Uterus (tissue), 4 donors: ENCODE measurements around the gene BRINP2. TPM values are rescaled to one million over a fixed set of nuclear protein-coding genes. Genes with fewer than 3 reads are reported as not detected.

Source experiments
- DNase-seq, 2 donors: peaks; one replicate each; pipeline ENCODE4 v3.0.0-alpha.2; 2019 to 2020
- H3K27ac ChIP-seq, 2 donors: fragments of 200-600 bp; sonication (generic); 1 replicate in 1 of 2; 2 replicates in 1 of 2; pipeline ENCODE4 v1.5.1; 2016 to 2018
- H3K27me3 ChIP-seq, 2 donors: fragments of 200-600 bp; sonication (generic); one replicate each; pipeline ENCODE4 v1.5.1; 2018 to 2019; ENCODE audit warnings: control low read depth in 1 of 2
- H3K36me3 ChIP-seq, 2 donors: fragments of 200-600 bp; sonication (generic); one replicate each; pipeline ENCODE4 v1.5.1; 2019; ENCODE audit warnings: control low read depth in 1 of 2
- H3K4me1 ChIP-seq, 2 donors: fragments of 200-600 bp; sonication (generic); one replicate each; pipeline ENCODE4 v1.5.1; 2018 to 2019; ENCODE audit warnings: control low read depth in 1 of 2
- H3K4me3 ChIP-seq, 2 donors: fragments of 200-600 bp; sonication (generic); 1 replicate in 1 of 2; 2 replicates in 1 of 2; pipeline ENCODE4 v1.5.1; 2018 to 2019; ENCODE audit warnings: mild to moderate bottlenecking in 1 of 2
- H3K9me3 ChIP-seq, 2 donors: fragments of 200-600 bp; sonication (generic); one replicate each; pipeline ENCODE4 v1.5.1; 2019; ENCODE audit warnings: control low read depth in 1 of 2
- POLR2A ChIP-seq, 2 donors: fragments of 450-650 bp; IDR thresholded peaks; one replicate each; pipeline ENCODE4 v1.6.1; 2016; ENCODE audit warnings: antibody characterized with exemption in 2 of 2, mild to moderate bottlenecking in 1 of 2, moderate library complexity in 1 of 2
- intact Hi-C: fragments of 100-400 bp; cut with DNase I; formaldehyde crosslinking; loops from one replicate; pipeline ENCODE4 v1.15.1; 2023; ENCODE audit warnings: low total_unique reads
- total RNA-seq, 4 donors: library from RNA; depleted of rRNA in 3 of 4; stranded (reverse); fragments of >200 nt in 3 of 4; gene quantifications; one replicate each; pipeline versions ENCODE4 v1.1.0 to v1.2.4, GENCODE V29; 2014 to 2023
- TF ChIP-seq, protein P1 (sequence below), 4 experiments: fragments of 200-600 bp in 2 of 4; fragments of 450-650 bp in 2 of 4; sonication (generic) in 2 of 4; IDR thresholded peaks; one replicate each; pipeline ENCODE4 v1.5.1; 2016 to 2019; ENCODE audit warnings: antibody characterized with exemption in 4 of 4, mild to moderate bottlenecking in 2 of 4, moderate library complexity in 1 of 4
- donor health status: DM: yes; HTN: yes; CAD: no.

The BRINP2 gene
- total RNA-seq, 4 donors from 2014 or later: 0.18 to 5.7 TPM; not detected in 2

DNA sequence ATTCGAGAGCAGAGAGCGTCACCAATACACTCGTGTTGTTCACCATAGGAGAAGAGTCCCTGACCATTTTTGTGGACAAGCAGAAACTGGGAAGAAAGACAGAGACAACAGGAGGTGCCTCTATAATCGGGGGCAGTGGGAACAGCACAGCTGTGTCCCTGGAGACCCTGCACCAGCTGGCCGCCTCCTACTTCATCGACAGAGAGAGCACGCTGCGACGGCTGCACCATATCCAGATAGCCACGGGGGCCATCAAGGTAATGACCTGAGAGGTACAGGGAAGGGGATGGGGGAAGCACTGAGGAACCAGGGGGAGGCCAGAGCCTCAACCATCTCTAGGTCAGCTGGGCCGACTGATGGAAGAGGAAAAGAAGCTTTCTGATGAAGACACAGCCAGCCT is 86.4 kb downstream of the BRINP2 start:
- no peaks in the 10 kb centered on the region for H3K9me3 ChIP-seq
- peaks cover 0 to 5% of the 10 kb centered on the region in 2 donors for H3K4me1 ChIP-seq
- no peak overlapping the region for H3K4me3 ChIP-seq
- DNase-seq: no peak
- TF ChIP-seq, protein P1, sequence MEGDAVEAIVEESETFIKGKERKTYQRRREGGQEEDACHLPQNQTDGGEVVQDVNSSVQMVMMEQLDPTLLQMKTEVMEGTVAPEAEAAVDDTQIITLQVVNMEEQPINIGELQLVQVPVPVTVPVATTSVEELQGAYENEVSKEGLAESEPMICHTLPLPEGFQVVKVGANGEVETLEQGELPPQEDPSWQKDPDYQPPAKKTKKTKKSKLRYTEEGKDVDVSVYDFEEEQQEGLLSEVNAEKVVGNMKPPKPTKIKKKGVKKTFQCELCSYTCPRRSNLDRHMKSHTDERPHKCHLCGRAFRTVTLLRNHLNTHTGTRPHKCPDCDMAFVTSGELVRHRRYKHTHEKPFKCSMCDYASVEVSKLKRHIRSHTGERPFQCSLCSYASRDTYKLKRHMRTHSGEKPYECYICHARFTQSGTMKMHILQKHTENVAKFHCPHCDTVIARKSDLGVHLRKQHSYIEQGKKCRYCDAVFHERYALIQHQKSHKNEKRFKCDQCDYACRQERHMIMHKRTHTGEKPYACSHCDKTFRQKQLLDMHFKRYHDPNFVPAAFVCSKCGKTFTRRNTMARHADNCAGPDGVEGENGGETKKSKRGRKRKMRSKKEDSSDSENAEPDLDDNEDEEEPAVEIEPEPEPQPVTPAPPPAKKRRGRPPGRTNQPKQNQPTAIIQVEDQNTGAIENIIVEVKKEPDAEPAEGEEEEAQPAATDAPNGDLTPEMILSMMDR (IDR thresholded peaks at IDR 0.05): no peak
- TF ChIP-seq POLR2A (IDR thresholded peaks at IDR 0.05): no peak
- no peaks in the 10 kb centered on the region for H3K36me3 ChIP-seq
- no peak overlapping the region for H3K27ac ChIP-seq
- intact Hi-C loops: no loop called here
- no peaks in the 10 kb centered on the region for H3K27me3 ChIP-seq

DNA sequence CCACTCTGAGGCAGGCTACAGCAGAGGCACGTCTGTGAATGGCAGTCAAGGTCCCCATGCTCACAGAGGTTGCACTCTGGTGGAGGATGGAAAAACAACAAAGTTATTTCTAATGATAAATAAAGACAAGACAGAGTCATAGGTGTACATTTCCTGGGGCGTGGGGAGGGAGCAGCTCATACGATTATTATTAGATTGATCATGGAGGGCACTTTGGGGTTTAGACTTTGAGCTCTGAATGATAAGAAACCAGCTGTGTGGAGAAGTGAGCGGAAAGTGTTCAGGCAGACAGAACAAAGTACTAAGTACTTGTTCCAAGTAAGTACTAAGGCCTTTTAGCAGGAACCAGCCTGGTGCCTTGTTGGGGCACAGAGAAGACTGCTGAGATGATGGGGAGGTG is 86.8 kb downstream of the BRINP2 start:
- no peaks in the 10 kb centered on the region for H3K9me3 ChIP-seq

DNA sequence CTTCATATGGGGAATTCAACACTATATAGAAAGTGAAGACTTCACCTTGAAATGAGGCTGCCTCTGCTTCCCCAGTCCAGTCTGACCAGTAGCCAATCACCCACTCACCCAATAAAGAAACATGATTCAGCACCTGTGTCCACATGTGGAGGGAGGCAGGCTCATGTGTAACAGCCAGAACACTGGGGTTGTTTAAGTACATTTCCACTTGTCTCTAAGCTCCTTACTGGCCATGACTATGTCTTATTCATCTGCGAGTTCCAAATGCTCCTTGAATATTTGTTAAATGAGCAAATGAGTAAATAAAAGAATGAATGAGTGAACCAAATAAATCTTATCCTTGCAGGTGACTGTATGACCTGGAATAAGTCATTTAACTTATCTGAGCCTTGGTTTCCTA is 100.1 kb downstream of the BRINP2 start:
- intact Hi-C loops: no loop called here
- TF ChIP-seq, protein P1 (IDR thresholded peaks at IDR 0.05): no peak
- TF ChIP-seq POLR2A (IDR thresholded peaks at IDR 0.05): no peak
- no peak for DNase-seq
- H3K27me3 ChIP-seq: no peaks in the 10 kb centered on the region
- H3K4me3 ChIP-seq: no peak overlapping the region
- no peaks in the 10 kb centered on the region for H3K9me3 ChIP-seq
- no peak overlapping the region for H3K27ac ChIP-seq
- no peaks in the 10 kb centered on the region for H3K36me3 ChIP-seq
- H3K4me1 ChIP-seq: peaks cover 0 to 4% of the 10 kb centered on the region in 2 donors

More for the DNA sequence above, 86.8 kb downstream of the BRINP2 start:
- no peak for DNase-seq
- no peaks in the 10 kb centered on the region for H3K27me3 ChIP-seq
- no peak overlapping the region for H3K27ac ChIP-seq
- intact Hi-C loops: no loop called here
- no peaks in the 10 kb centered on the region for H3K36me3 ChIP-seq
- TF ChIP-seq POLR2A (IDR thresholded peaks at IDR 0.05): no peak
- TF ChIP-seq, protein P1 (IDR thresholded peaks at IDR 0.05): no peak
- no peak overlapping the region for H3K4me3 ChIP-seq
- H3K4me1 ChIP-seq: peaks cover 0 to 5% of the 10 kb centered on the region in 2 donors

DNA sequence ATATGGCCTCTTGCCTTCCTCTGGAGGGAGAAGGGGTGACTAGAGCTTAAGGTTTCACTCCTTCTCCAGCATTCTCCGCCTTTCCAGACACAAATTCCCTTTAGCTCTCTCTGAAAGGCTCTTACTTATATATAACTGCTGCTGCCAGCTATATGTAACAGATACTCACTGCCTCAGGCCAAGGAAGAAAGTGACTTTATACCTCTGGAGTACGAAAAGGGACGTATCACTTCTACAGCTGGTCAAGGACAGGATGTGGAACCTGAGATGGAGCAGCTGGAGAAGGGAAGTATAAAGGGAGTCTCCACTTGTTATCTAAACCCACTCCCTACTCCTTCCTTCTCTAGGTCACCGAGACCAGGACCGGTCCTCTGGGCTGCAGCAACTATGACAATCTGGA is 102.4 kb downstream of the BRINP2 start:
- H3K27me3 ChIP-seq: no peaks in the 10 kb centered on the region
- H3K9me3 ChIP-seq: no peaks in the 10 kb centered on the region
- DNase-seq: no peak
- H3K4me1 ChIP-seq: peaks cover 0 to 4% of the 10 kb centered on the region in 2 donors
- H3K27ac ChIP-seq: no peak overlapping the region
- H3K4me3 ChIP-seq: no peak overlapping the region
- intact Hi-C loops: no loop called here
- TF ChIP-seq POLR2A (IDR thresholded peaks at IDR 0.05): no peak
- TF ChIP-seq, protein P1 (IDR thresholded peaks at IDR 0.05): no peak
- H3K36me3 ChIP-seq: no peaks in the 10 kb centered on the region

DNA sequence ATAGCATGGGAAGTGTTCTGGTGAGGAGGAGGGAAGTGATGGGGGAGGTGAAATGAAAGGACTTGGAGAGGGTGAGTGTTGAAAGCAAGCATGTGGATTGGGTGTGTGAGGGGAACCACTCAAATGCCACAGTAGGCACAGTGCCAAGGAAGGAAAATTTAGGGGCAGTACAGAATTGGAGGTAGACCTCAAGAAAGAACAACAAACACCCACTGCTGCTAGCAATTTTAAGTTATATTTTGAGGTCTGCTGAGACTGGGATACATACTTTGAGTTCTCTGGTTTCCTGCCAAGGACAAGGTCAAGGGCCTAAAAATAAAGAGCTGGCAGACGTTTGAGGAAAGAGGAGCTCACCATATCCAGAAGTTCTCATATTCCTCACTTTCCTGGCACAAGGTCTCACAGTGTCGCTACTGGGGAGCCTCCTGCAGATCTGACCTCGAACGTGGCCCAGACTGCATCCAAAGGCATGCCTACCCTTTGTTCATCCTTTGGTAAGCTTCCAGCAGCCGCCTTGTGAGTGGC is 104.0 kb downstream of the BRINP2 start:
- TF ChIP-seq, protein P1 (IDR thresholded peaks at IDR 0.05): no peak
- no peak for TF ChIP-seq POLR2A (IDR thresholded peaks at IDR 0.05)
- H3K4me3 ChIP-seq: no peak overlapping the region
- intact Hi-C loops: no loop called here
- H3K27ac ChIP-seq: peak overlapping the region; percentile 25 to 44
- no peaks in the 10 kb centered on the region for H3K9me3 ChIP-seq
- no peaks in the 10 kb centered on the region for H3K36me3 ChIP-seq
- DNase-seq: peak; percentile 18 to 28
- H3K4me1 ChIP-seq: peaks cover 0 to 4% of the 10 kb centered on the region in 2 donors
- H3K27me3 ChIP-seq: no peaks in the 10 kb centered on the region
